ENCODE data around the gene ART5.
"Not testable (repeated sequence)": the region's sequence is repeated elsewhere in the genome, so short reads cannot be mapped to it uniquely, and the experiment has no call there.

DNA sequence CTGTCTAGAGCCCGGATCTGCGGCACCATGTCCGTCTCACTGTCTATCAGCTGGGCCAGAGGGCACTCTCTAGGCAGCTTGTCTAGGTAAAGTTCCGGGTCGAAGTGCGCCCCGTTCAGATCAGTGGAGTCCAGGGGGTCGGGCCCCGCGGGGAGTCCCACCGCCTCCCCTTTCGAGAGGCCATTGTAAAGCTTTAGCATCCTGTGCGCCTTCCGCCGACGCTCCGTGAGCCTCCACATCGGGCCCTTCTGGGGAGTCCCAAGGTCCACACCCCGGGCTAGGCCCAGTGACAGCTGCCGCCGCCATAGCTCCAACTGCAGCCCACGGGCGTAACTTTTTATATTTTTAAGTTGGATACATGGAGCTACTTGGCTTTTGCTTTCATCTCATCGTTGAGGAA lies 50.5 kb downstream of the ART5 start:
- TF ChIP-seq POLR2A, CEBPB (IDR thresholded peaks at IDR 0.05; ENCODE audit: low read depth, low read length): not testable (repeated sequence)
- TF ChIP-seq, protein P1, sequence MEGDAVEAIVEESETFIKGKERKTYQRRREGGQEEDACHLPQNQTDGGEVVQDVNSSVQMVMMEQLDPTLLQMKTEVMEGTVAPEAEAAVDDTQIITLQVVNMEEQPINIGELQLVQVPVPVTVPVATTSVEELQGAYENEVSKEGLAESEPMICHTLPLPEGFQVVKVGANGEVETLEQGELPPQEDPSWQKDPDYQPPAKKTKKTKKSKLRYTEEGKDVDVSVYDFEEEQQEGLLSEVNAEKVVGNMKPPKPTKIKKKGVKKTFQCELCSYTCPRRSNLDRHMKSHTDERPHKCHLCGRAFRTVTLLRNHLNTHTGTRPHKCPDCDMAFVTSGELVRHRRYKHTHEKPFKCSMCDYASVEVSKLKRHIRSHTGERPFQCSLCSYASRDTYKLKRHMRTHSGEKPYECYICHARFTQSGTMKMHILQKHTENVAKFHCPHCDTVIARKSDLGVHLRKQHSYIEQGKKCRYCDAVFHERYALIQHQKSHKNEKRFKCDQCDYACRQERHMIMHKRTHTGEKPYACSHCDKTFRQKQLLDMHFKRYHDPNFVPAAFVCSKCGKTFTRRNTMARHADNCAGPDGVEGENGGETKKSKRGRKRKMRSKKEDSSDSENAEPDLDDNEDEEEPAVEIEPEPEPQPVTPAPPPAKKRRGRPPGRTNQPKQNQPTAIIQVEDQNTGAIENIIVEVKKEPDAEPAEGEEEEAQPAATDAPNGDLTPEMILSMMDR (conservative IDR thresholded peaks at IDR 0.05; ENCODE audit: low read depth, low read length), result not testable (repeated sequence)
- TF ChIP-seq, protein P2, sequence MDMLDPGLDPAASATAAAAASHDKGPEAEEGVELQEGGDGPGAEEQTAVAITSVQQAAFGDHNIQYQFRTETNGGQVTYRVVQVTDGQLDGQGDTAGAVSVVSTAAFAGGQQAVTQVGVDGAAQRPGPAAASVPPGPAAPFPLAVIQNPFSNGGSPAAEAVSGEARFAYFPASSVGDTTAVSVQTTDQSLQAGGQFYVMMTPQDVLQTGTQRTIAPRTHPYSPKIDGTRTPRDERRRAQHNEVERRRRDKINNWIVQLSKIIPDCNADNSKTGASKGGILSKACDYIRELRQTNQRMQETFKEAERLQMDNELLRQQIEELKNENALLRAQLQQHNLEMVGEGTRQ (IDR thresholded peaks at IDR 0.05; ENCODE audit: low read depth, low read length), result not testable (repeated sequence)
